Measurements from ENCODE around the gene MGRN1. TPM values are rescaled to one million over a fixed set of nuclear protein-coding genes. Genes with fewer than 3 reads are reported as not detected.

The MGRN1 gene
- total RNA-seq, 1 donor from 2014 or later, result 63.6 TPM

- H3K36me3 ChIP-seq (ENCODE audit: control insufficient read depth, insufficient read depth, low read length), result peaks cover 2% of the 10 kb centered on the region
- no peak for DNase-seq (ENCODE audit: low read depth)
- no peak for TF ChIP-seq CTCF (IDR thresholded peaks at IDR 0.05; ENCODE audit: insufficient read depth, low read length, poor library complexity, severe bottlenecking)
- H3K27me3 ChIP-seq (ENCODE audit: control insufficient read depth, insufficient read depth, low read length), result no peaks in the 10 kb centered on the region
- no peak overlapping the region for H3K4me3 ChIP-seq (ENCODE audit: low read depth, low read length)
Measured at GRCh38 chr16:4655801-4656200, 31.2 kb downstream of the MGRN1 start.

DNA sequence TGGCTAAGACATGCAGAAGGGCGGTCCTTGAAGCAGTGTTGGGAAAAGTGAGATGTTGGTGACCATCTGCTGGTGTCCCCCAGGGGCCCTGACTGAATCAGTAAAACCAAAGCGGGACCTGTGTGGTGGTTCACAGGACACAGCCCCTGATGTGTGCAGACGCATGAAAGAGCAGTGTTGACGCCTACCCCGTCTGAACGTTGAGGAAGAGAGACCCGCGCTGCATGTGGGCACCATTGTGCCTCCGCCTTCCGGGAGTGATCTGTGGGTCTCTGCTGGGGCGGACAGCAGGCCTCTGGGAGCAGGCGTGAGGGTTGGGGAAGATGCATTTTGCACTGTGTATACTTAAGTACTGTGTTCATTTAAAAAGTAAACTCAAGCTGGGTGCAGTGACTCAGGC is 31.6 kb downstream of the MGRN1 start:
- peaks cover 2% of the 10 kb centered on the region for H3K36me3 ChIP-seq (ENCODE audit: control insufficient read depth, insufficient read depth, low read length)
- DNase-seq (ENCODE audit: low read depth), result no peak
- TF ChIP-seq CTCF (IDR thresholded peaks at IDR 0.05; ENCODE audit: insufficient read depth, low read length, poor library complexity, severe bottlenecking), result no peak
- no peak overlapping the region for H3K4me3 ChIP-seq (ENCODE audit: low read depth, low read length)
- H3K27me3 ChIP-seq (ENCODE audit: control insufficient read depth, insufficient read depth, low read length), result no peaks in the 10 kb centered on the region

GRCh38 chr16:4656695-4657686 is 32.4 kb downstream of the MGRN1 start:
- Histone ChIP-seq H3K27me3 (ENCODE audit: control insufficient read depth, insufficient read depth, low read length) (no peaks in the 10 kb centered on the region), H3K4me3 (ENCODE audit: low read depth, low read length) (no peak overlapping the region), H3K36me3 (ENCODE audit: control insufficient read depth, insufficient read depth, low read length) (peaks cover 2% of the 10 kb centered on the region)
- DNase-seq (ENCODE audit: low read depth), result no peak
- no peak for TF ChIP-seq CTCF (IDR thresholded peaks at IDR 0.05; ENCODE audit: insufficient read depth, low read length, poor library complexity, severe bottlenecking)

- Histone ChIP-seq H3K36me3 (ENCODE audit: control insufficient read depth, insufficient read depth, low read length) (peaks cover 2% of the 10 kb centered on the region), H3K4me3 (ENCODE audit: low read depth, low read length) (no peak overlapping the region)
- TF ChIP-seq CTCF (IDR thresholded peaks at IDR 0.05; ENCODE audit: insufficient read depth, low read length, poor library complexity, severe bottlenecking), result no peak
Measured at GRCh38 chr16:4659363-4660353, 35.0 kb downstream of the MGRN1 start.

DNA sequence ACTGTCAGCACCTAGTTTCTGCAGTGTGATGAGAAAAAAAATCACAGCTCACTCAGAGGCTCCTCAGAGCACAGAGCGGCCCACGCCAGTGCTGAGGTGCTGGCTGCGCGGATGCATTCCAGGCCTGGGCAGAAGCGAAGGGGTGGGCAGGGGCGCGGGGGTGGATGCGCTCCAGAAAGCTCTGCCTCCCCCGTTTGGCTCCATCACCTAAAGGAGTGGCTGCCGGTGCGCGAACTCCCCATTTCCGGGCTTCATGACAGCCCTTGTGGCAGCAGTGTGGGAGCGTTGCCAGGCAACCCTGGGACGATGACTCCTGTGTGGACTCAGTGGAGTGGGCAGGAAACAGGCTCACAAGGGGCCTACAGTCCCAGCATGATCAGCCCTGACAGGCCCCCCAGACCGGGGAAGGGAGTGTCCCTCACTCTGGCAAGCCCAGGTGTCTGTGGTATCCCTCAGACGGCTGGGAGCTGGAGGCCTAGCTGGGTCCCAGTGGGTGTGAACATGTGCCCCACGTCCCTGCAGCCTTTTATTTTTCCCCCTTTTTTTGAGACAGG is 35.9 kb downstream of the MGRN1 start:
- peak; percentile 76 for DNase-seq (ENCODE audit: low read depth)
- Histone ChIP-seq H3K27me3 (ENCODE audit: control insufficient read depth, insufficient read depth, low read length) (no peaks in the 10 kb centered on the region), H3K36me3 (ENCODE audit: control insufficient read depth, insufficient read depth, low read length) (peaks cover 4% of the 10 kb centered on the region), H3K4me3 (ENCODE audit: low read depth, low read length) (no peak overlapping the region)
- no peak for TF ChIP-seq CTCF (IDR thresholded peaks at IDR 0.05; ENCODE audit: insufficient read depth, low read length, poor library complexity, severe bottlenecking)

More at GRCh38 chr16:4659363-4660353, 35.0 kb downstream of the MGRN1 start:
- no peak for DNase-seq (ENCODE audit: low read depth)
- H3K27me3 ChIP-seq (ENCODE audit: control insufficient read depth, insufficient read depth, low read length), result no peaks in the 10 kb centered on the region

All from kidney epithelial cell (primary cell).